Mammary epithelial cell (primary cell): Measurements from ENCODE around the gene ROBO4.

Source experiments
- EZH2 ChIP-seq: IDR thresholded peaks from 2 replicates; pipeline ENCODE4 v1.6.1; 2012; ENCODE audit warnings: low read length, inconsistent platforms, borderline replicate concordance
- TF ChIP-seq, protein P1 (sequence below), 2 donors: IDR thresholded peaks in 1 of 2; conservative IDR thresholded peaks in 1 of 2; 2 replicates each; pipeline ENCODE4 v1.5.1; 2011 to 2012; ENCODE audit warnings: inconsistent platforms in 2 of 2, low read length in 2 of 2, mild to moderate bottlenecking in 2 of 2, control low read depth in 1 of 2, low read depth in 1 of 2; ENCODE audit not compliant: insufficient read depth in 1 of 2; ENCODE audit errors: extremely low read depth in 1 of 2

DNA sequence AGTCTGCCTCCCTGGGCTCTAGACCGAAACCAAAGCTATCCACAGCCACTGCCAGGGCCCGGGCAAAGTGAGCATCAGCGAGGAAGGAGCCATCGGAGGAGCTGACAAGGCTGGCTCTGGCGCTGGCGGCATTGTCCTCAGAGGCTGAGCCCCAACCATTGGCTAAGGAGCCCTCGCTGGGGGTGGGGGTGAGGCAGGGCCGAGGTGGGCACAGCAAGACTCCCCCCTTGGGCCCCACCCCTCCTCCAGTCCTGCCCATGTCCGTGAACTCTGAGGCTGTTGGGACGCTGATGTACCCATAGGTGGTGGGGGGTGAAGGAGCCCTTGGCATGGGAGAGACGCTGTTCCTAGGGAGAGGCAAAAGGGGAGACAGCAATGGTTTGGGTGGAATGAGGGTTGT lies 11.2 kb downstream of the ROBO4 start:
- TF ChIP-seq, protein P1, sequence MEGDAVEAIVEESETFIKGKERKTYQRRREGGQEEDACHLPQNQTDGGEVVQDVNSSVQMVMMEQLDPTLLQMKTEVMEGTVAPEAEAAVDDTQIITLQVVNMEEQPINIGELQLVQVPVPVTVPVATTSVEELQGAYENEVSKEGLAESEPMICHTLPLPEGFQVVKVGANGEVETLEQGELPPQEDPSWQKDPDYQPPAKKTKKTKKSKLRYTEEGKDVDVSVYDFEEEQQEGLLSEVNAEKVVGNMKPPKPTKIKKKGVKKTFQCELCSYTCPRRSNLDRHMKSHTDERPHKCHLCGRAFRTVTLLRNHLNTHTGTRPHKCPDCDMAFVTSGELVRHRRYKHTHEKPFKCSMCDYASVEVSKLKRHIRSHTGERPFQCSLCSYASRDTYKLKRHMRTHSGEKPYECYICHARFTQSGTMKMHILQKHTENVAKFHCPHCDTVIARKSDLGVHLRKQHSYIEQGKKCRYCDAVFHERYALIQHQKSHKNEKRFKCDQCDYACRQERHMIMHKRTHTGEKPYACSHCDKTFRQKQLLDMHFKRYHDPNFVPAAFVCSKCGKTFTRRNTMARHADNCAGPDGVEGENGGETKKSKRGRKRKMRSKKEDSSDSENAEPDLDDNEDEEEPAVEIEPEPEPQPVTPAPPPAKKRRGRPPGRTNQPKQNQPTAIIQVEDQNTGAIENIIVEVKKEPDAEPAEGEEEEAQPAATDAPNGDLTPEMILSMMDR (conservative IDR thresholded peaks at IDR 0.05 in 1 of 2, IDR thresholded peaks at IDR 0.05 in 1 of 2; ENCODE audit: extremely low read depth in 1 of 2, insufficient read depth in 1 of 2, low read depth in 1 of 2, low read length in 2 of 2) = no peak
- no peak for TF ChIP-seq EZH2
